GM19438 (cell line): ENCODE data around the gene TMEM86B.
"Not testable (repeated sequence)": the region's sequence is repeated elsewhere in the genome, so short reads cannot be mapped to it uniquely, and the experiment has no call there.

ENCODE experiments used
- ATAC-seq: cut with Tn5 transposase; IDR thresholded peaks from one replicate; pipeline ENCODE4 v1.9.1; 2021; ENCODE audit warnings: low read depth; ENCODE audit not compliant: unreplicated experiment

TMEM86B gene

GRCh38 chr19:55224038-55224665, 4.4 kb downstream of the TMEM86B start:
- ATAC-seq = no peak

- no peak for ATAC-seq
Measured at GRCh38 chr19:55223291-55224037, 5.1 kb downstream of the TMEM86B start.

- ATAC-seq = no peak
Measured at GRCh38 chr19:55220525-55220924, 8.0 kb downstream of the TMEM86B start.

- ATAC-seq = no peak
Measured at GRCh38 chr19:55216461-55217198, 11.9 kb downstream of the TMEM86B start.

GRCh38 chr19:55213547-55213946, 15.0 kb downstream of the TMEM86B start:
- ATAC-seq = no peak

- no peak for ATAC-seq
Measured at GRCh38 chr19:55212447-55212846, 16.1 kb downstream of the TMEM86B start.

GRCh38 chr19:55209693-55210472, 18.7 kb downstream of the TMEM86B start:
- ATAC-seq = no peak

GRCh38 chr19:55208880-55209692, 19.5 kb downstream of the TMEM86B start, which contains the start of gene PTPRH:
TSS of gene PTPRH (minus strand) at chr19:55209501. CDS start at chr19:55209433, 68 bp downstream.
- ATAC-seq = no peak

GRCh38 chr19:55206664-55207500, 21.7 kb downstream of the TMEM86B start:
- no peak for ATAC-seq

GRCh38 chr19:55202199-55202598, 26.4 kb downstream of the TMEM86B start:
- ATAC-seq = not testable (repeated sequence)

GRCh38 chr19:55199620-55200204, 28.9 kb downstream of the TMEM86B start:
- ATAC-seq = no peak

GRCh38 chr19:55198651-55199050, 29.9 kb downstream of the TMEM86B start:
- no peak for ATAC-seq

GRCh38 chr19:55197528-55197927, 31.0 kb downstream of the TMEM86B start:
- ATAC-seq = no peak

- no peak for ATAC-seq
Measured at GRCh38 chr19:55196803-55197202, 31.8 kb downstream of the TMEM86B start.

GRCh38 chr19:55193481-55193880, 35.1 kb downstream of the TMEM86B start:
- ATAC-seq = no peak

- no peak for ATAC-seq
Measured at GRCh38 chr19:55189403-55189835, 39.1 kb downstream of the TMEM86B start.

GRCh38 chr19:55188625-55189024, 39.9 kb downstream of the TMEM86B start:
- no peak for ATAC-seq

- ATAC-seq = no peak
Measured at GRCh38 chr19:55186080-55186479, 42.5 kb downstream of the TMEM86B start.
